GM23338 (cell line): ENCODE data around the gene ASCL5.

ENCODE experiments used
- CTCF ChIP-seq, 2 experiments: fragments of 200-600 bp in 1 of 2; sonication (generic) in 1 of 2; conservative IDR thresholded peaks; 2 replicates each; pipeline versions ENCODE4 v1.5.1 to v1.6.1; 2016 to 2017; ENCODE audit warnings: antibody characterized with exemption in 2 of 2, low read depth in 2 of 2, mild to moderate bottlenecking in 2 of 2, moderate library complexity in 1 of 2
- EZH2 ChIP-seq: fragments of 200-600 bp; sonication (generic); IDR thresholded peaks from one replicate; pipeline ENCODE4 v1.8.0; 2017; ENCODE audit warnings: antibody characterized with exemption, mild to moderate bottlenecking, low read depth; ENCODE audit not compliant: unreplicated experiment
- EZH2phosphoT487 ChIP-seq: fragments of 200-600 bp; sonication (generic); IDR thresholded peaks from one replicate; pipeline ENCODE4 v1.8.1; 2018; ENCODE audit warnings: antibody characterized with exemption; ENCODE audit not compliant: unreplicated experiment
- POLR2AphosphoS5 ChIP-seq: IDR thresholded peaks from 2 replicates; pipeline ENCODE4 v1.6.1; 2016; ENCODE audit warnings: antibody characterized with exemption, low read depth
- REST ChIP-seq: IDR thresholded peaks from one replicate; pipeline ENCODE4 v1.6.1; 2018; ENCODE audit warnings: antibody characterized with exemption; ENCODE audit not compliant: unreplicated experiment
- ZNF114 ChIP-seq: fragments of 250-450 bp; sonication (Bioruptor Pico); IDR thresholded peaks from 2 replicates; pipeline ENCODE4 v1.5.0; 2020; ENCODE audit warnings: mild to moderate bottlenecking, moderate library complexity
- ZNF331 ChIP-seq: fragments of 250-450 bp; sonication (Bioruptor Pico); IDR thresholded peaks from 2 replicates; pipeline ENCODE4 v1.5.0; 2020; ENCODE audit warnings: low read depth, mild to moderate bottlenecking, moderate library complexity

- no peak for TF ChIP-seq EZH2phosphoT487
- no peak for TF ChIP-seq REST
- TF ChIP-seq CTCF (conservative IDR thresholded peaks at IDR 0.05; ENCODE audit: low read depth in 2 of 2) = peak in 1 of 2 experiments; percentile 7; a peak in 1 of 4 replicates
- no peak for TF ChIP-seq POLR2AphosphoS5
- TF ChIP-seq EZH2 = no peak
- TF ChIP-seq ZNF114 (CRISPR knock-in tag) = no peak
- no peak for TF ChIP-seq ZNF331 (CRISPR knock-in tag)
Observed at GRCh38 chr1:201091256-201091655, 35.7 kb downstream of the ASCL5 start.
